Nephron progenitor cell (in vitro differentiated cells): Measurements from ENCODE around the gene LYRM2.

Source experiments
- DNase-seq: peaks from one replicate; pipeline ENCODE4 v3.0.0; 2021
- H3K27ac Mint-ChIP-seq: 2 replicates; pipeline ENCODE4 v1.8.0; 2021; ENCODE audit warnings: mild to moderate bottlenecking, moderate library complexity, mixed read lengths
- H3K27me3 Mint-ChIP-seq: 2 replicates; pipeline ENCODE4 v1.8.0; 2021; ENCODE audit warnings: mild to moderate bottlenecking, low read depth, mixed read lengths; ENCODE audit not compliant: poor library complexity
- H3K36me3 Mint-ChIP-seq: 2 replicates; pipeline ENCODE4 v1.8.0; 2021; ENCODE audit warnings: low read depth, mixed read lengths
- H3K4me1 Mint-ChIP-seq: 2 replicates; pipeline ENCODE4 v1.8.0; 2021; ENCODE audit warnings: mixed read lengths
- H3K4me3 Mint-ChIP-seq: 2 replicates; pipeline ENCODE4 v1.8.0; 2021; ENCODE audit warnings: mild to moderate bottlenecking, moderate library complexity, mixed read lengths
- H3K9me3 Mint-ChIP-seq: 2 replicates; pipeline ENCODE4 v1.8.0; 2021; ENCODE audit warnings: mild to moderate bottlenecking, moderate library complexity, mixed read lengths
- CTCF ChIP-seq: fragments of 200-600 bp; sonication (generic); IDR thresholded peaks from 2 replicates; pipeline ENCODE4 v1.5.0; 2021; ENCODE audit warnings: antibody characterized with exemption

The LYRM2 gene

GRCh38 chr6:89590133-89590532 lies 48.4 kb downstream of the LYRM2 start:
- Mint-ChIP-seq H3K4me3 (no peak overlapping the region), H3K27ac (no peak overlapping the region), H3K27me3 (peaks cover 3% of the 10 kb centered on the region), H3K4me1 (peaks cover 29% of the 10 kb centered on the region), H3K9me3 (no peaks in the 10 kb centered on the region), H3K36me3 (peaks cover 5% of the 10 kb centered on the region)
- TF ChIP-seq CTCF, result no peak
- no peak for DNase-seq

- no peak for DNase-seq
- no peaks in the 10 kb centered on the region for H3K9me3 Mint-ChIP-seq
- no peak for TF ChIP-seq CTCF
- H3K27ac Mint-ChIP-seq, result peak overlapping the region; percentile 26
- no peak overlapping the region for H3K4me3 Mint-ChIP-seq
- H3K27me3 Mint-ChIP-seq, result peaks cover 3% of the 10 kb centered on the region
- peaks cover 35% of the 10 kb centered on the region for H3K4me1 Mint-ChIP-seq
- peaks cover 5% of the 10 kb centered on the region for H3K36me3 Mint-ChIP-seq
Measured at GRCh38 chr6:89589297-89590025, 49.1 kb downstream of the LYRM2 start.

- no peak overlapping the region for H3K27ac Mint-ChIP-seq
- peaks cover 58% of the 10 kb centered on the region for H3K4me1 Mint-ChIP-seq
- peaks cover 6% of the 10 kb centered on the region for H3K27me3 Mint-ChIP-seq
- no peak overlapping the region for H3K4me3 Mint-ChIP-seq
- H3K9me3 Mint-ChIP-seq, result no peaks in the 10 kb centered on the region
- no peak for TF ChIP-seq CTCF
- DNase-seq, result no peak
- no peaks in the 10 kb centered on the region for H3K36me3 Mint-ChIP-seq
Measured at GRCh38 chr6:89585154-89585553, 53.4 kb downstream of the LYRM2 start.

- Mint-ChIP-seq H3K27ac (peak overlapping the region; percentile 40), H3K4me1 (peaks cover 57% of the 10 kb centered on the region), H3K9me3 (no peaks in the 10 kb centered on the region), H3K36me3 (no peaks in the 10 kb centered on the region), H3K4me3 (no peak overlapping the region), H3K27me3 (peaks cover 9% of the 10 kb centered on the region)
- no peak for TF ChIP-seq CTCF
- DNase-seq, result no peak
Measured at GRCh38 chr6:89584539-89584938, 54.0 kb downstream of the LYRM2 start.

- H3K4me3 Mint-ChIP-seq, result no peak overlapping the region
- no peaks in the 10 kb centered on the region for H3K9me3 Mint-ChIP-seq
- peaks cover 7% of the 10 kb centered on the region for H3K27me3 Mint-ChIP-seq
- peak overlapping the region; percentile 40 for H3K27ac Mint-ChIP-seq
- TF ChIP-seq CTCF, result no peak
- peaks cover 51% of the 10 kb centered on the region for H3K4me1 Mint-ChIP-seq
- DNase-seq, result no peak
- no peaks in the 10 kb centered on the region for H3K36me3 Mint-ChIP-seq
Measured at GRCh38 chr6:89583559-89583958, 55.0 kb downstream of the LYRM2 start.
